Measurements from ENCODE around the gene MED16.

MED16 gene

DNA sequence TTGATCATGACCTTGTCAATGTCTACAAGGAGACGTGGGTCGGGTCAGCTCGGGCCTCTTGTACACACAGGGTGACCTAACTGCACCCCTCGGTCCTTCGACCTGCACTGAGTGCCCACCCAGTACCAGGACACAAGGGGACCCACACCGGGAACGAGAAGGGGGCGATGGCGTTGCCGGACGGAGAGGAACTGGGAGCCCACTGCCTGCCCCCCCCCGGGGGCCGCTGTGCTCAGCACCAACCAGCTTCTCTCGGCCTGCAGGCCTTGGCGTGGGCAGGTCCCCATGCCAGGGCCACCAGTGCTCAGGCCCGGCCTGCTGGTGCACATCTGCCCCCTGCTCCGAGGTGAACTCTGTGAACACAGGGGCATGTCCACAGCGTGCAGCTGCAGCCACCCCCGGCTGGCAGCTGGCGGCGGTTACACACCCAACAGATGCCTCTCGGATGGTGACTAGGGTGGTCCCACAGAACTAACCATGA is 19.4 kb downstream of the MED16 start:
- DNase-seq (ENCODE audit: extremely low read depth, low read depth) = no peak
- no peak overlapping the region for H3K4me3 ChIP-seq (replicated peaks; ENCODE audit: low read depth, low read length)

DNA sequence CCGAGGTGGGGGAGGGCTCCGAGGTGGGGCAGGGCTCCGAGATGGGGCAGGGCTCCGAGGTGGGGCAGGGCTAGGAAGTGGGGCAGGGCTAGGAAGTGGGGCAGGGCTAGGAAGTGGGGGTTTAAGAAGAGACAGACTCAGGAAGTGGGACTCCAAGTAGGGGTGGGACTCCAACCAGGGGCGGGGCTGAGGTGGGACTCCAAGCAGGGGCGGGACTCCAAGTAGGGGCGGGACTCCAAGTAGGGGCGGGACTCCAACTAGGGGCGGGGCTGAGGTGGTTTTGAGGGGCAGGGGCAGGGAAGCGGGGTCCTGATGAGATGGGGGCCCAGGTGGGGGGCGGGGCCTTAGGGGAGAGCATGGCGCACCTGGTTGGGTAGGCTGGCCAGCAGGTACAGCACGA is 19.9 kb downstream of the MED16 start:
- H3K4me3 ChIP-seq (replicated peaks; ENCODE audit: low read depth, low read length) = no peak overlapping the region
- DNase-seq (ENCODE audit: extremely low read depth, low read depth) = no peak
- no peak for TF ChIP-seq CTCF (IDR thresholded peaks at IDR 0.05; ENCODE audit: low read depth, low read length, missing control alignments)

More for the DNA sequence above, 19.4 kb downstream of the MED16 start:
- TF ChIP-seq CTCF (IDR thresholded peaks at IDR 0.05; ENCODE audit: low read depth, low read length, missing control alignments) = no peak

DNA sequence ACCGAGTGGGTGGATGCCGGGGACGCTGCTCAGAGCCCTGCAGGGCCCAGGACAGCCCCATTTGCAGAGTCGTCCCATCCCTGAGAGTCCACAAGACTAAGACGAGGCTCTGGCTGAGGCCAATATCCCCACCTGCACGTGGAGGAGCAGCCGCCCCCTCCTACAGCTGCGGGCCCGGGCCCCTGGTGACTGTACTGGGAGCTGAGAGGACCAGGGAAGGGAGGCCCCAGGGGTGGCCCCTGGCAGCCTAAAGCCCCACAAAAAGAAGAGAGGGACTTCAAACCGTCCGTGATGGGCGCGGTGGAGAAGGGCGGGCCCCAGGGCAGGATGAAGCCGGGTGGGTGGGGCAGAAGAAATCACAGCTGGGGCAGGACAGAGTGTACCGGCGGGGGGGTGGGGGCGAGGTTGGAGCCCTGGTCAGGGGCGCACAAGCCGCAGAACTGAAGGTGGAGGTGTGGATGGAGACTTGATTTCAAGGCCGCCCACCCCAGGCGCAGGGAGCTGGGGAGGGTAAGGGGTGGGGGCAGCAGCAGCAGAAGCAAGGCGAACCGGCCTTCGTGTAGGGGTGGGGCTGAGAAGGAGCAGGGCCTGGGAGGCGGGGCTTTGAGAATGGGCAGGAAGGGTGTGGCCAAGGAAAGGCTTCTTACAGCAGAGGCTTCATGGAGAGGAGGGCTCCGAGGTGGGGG is 20.6 kb downstream of the MED16 start:
- no peak for DNase-seq (ENCODE audit: extremely low read depth, low read depth)
- TF ChIP-seq CTCF (IDR thresholded peaks at IDR 0.05; ENCODE audit: low read depth, low read length, missing control alignments) = no peak
- no peak overlapping the region for H3K4me3 ChIP-seq (replicated peaks; ENCODE audit: low read depth, low read length)

- no peak for TF ChIP-seq CTCF (IDR thresholded peaks at IDR 0.05; ENCODE audit: low read depth, low read length, missing control alignments)
- H3K4me3 ChIP-seq (replicated peaks; ENCODE audit: low read depth, low read length) = no peak overlapping the region
- DNase-seq (ENCODE audit: extremely low read depth, low read depth) = no peak
Measured at GRCh38 chr19:871446-872265, 21.3 kb downstream of the MED16 start.

DNA sequence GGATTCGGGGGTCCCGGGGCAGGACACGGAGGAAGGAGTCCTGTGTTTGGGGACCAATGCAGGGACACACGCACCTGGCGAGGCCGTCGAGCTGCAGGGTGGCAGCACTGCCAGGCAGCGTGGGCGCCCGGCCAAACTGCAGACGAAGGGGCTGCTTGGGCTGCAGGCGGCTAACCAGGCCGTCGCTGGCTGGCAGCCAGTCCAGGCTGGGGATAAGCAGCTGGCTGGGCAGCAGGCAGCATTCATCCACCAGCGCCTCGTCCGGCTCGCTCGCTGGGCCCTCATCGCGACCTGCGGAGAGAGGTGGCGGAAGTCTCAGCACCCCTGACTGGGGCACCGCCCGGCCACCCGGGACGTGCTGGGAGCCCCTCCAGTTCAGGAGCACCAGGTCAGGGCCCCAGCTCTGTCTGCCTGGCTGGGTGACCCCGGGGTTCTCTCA is 22.0 kb downstream of the MED16 start:
- TF ChIP-seq CTCF (IDR thresholded peaks at IDR 0.05; ENCODE audit: low read depth, low read length, missing control alignments) = no peak
- DNase-seq (ENCODE audit: extremely low read depth, low read depth) = no peak
- no peak overlapping the region for H3K4me3 ChIP-seq (replicated peaks; ENCODE audit: low read depth, low read length)

DNA sequence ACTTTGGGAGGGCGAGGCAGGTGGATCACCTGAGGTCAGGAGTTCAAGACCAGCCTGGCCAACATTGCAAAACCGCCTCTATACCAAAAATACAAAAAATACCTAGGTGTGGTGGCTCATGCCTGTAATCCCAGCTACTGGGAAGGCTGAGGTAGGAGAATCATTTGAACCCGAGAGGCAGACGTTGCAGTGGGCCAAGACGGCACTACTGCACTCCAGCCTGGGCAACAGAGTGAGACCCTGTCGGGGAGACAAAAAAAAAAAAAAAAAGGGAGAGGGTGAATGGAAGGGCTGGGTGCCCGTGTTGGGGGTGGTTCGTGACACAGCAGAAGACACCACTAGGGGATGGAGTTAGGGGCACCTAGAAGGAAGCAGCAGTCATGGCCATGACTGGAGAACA is 22.7 kb downstream of the MED16 start:
- no peak for TF ChIP-seq CTCF (IDR thresholded peaks at IDR 0.05; ENCODE audit: low read depth, low read length, missing control alignments)

More for the DNA sequence above, 22.7 kb downstream of the MED16 start:
- DNase-seq (ENCODE audit: extremely low read depth, low read depth) = no peak
- H3K4me3 ChIP-seq (replicated peaks; ENCODE audit: low read depth, low read length) = no peak overlapping the region
